H9 (cell line): Measurements from ENCODE around the gene KLC1. TPM values are rescaled to one million over a fixed set of nuclear protein-coding genes. Genes with fewer than 3 reads are reported as not detected.

Experiments used
- DNase-seq: peaks from one replicate; pipeline ENCODE4 v3.0.0-alpha.2; 2017
- H2AFZ ChIP-seq: one replicate; pipeline ENCODE4 v1.6.1; 2013; ENCODE audit warnings: mild to moderate bottlenecking, low read length, control low read depth, moderate library complexity
- H2AK5ac ChIP-seq: 2 replicates; pipeline ENCODE4 v1.6.1; 2013; ENCODE audit warnings: low read length, control low read depth, mixed read lengths; ENCODE audit not compliant: insufficient read length
- H2BK120ac ChIP-seq: one replicate; pipeline ENCODE4 v1.6.1; 2013; ENCODE audit warnings: low read depth, mild to moderate bottlenecking, low read length, control low read depth, inconsistent platforms; ENCODE audit not compliant: poor library complexity, severe bottlenecking
- H2BK12ac ChIP-seq: 2 replicates; pipeline ENCODE4 v1.6.1; 2013; ENCODE audit warnings: low read length, control low read depth, mixed read lengths, low read depth; ENCODE audit not compliant: insufficient read length
- H2BK15ac ChIP-seq: 2 replicates; pipeline ENCODE4 v1.6.1; 2013; ENCODE audit warnings: low read depth, low read length, control low read depth
- H2BK20ac ChIP-seq: one replicate; pipeline ENCODE4 v1.6.1; 2013; ENCODE audit warnings: low read depth, mild to moderate bottlenecking, low read length, control low read depth, inconsistent platforms; ENCODE audit not compliant: poor library complexity, severe bottlenecking
- H2BK5ac ChIP-seq: 2 replicates; pipeline ENCODE4 v1.6.1; 2013; ENCODE audit warnings: low read length, control low read depth, mixed read lengths; ENCODE audit not compliant: insufficient read length
- H3K14ac ChIP-seq: 2 replicates; pipeline ENCODE4 v1.6.1; 2013; ENCODE audit warnings: low read length, control low read depth; ENCODE audit not compliant: insufficient read depth
- H3K18ac ChIP-seq: 2 replicates; pipeline ENCODE4 v1.6.1; 2013; ENCODE audit warnings: low read depth, mild to moderate bottlenecking, mixed read lengths, low read length, control low read depth; ENCODE audit not compliant: insufficient read length
- H3K23ac ChIP-seq: 2 replicates; pipeline ENCODE4 v1.6.1; 2013; ENCODE audit warnings: low read length, control low read depth, mixed read lengths, low read depth; ENCODE audit not compliant: insufficient read length
- H3K23me2 ChIP-seq: 2 replicates; pipeline ENCODE4 v1.6.1; 2013; ENCODE audit warnings: low read depth, mild to moderate bottlenecking, mixed read lengths, low read length, control low read depth; ENCODE audit not compliant: insufficient read length, poor library complexity, severe bottlenecking
- H3K27ac ChIP-seq: 2 replicates; pipeline ENCODE4 v1.5.1; 2013; ENCODE audit warnings: low read length, control low read depth, mixed read lengths, low read depth; ENCODE audit not compliant: insufficient read length
- H3K27me3 ChIP-seq: 2 replicates; pipeline ENCODE4 v1.6.1; 2013; ENCODE audit warnings: low read length, control low read depth, inconsistent platforms; ENCODE audit not compliant: insufficient read depth
- H3K4ac ChIP-seq: 2 replicates; pipeline ENCODE4 v1.6.1; 2013; ENCODE audit warnings: low read depth, mild to moderate bottlenecking, control low read depth, inconsistent platforms, low read length, moderate library complexity
- H3K4me1 ChIP-seq: 2 replicates; pipeline ENCODE4 v1.6.1; 2013; ENCODE audit warnings: low read length, control low read depth, inconsistent platforms; ENCODE audit not compliant: insufficient read depth
- H3K4me2 ChIP-seq: 2 replicates; pipeline ENCODE4 v1.6.1; 2013; ENCODE audit warnings: low read length, control low read depth, mixed read lengths; ENCODE audit not compliant: insufficient read length, insufficient read depth
- H3K56ac ChIP-seq: 2 replicates; pipeline ENCODE4 v1.6.1; 2013; ENCODE audit warnings: low read depth, mild to moderate bottlenecking, mixed read lengths, low read length, control low read depth; ENCODE audit not compliant: insufficient read length
- H3K79me1 ChIP-seq: 2 replicates; pipeline ENCODE4 v1.6.1; 2013; ENCODE audit warnings: low read depth, mild to moderate bottlenecking, moderate library complexity, low read length, control low read depth, inconsistent platforms; ENCODE audit not compliant: insufficient read depth, poor library complexity, severe bottlenecking
- H3K79me2 ChIP-seq: 2 replicates; pipeline ENCODE4 v1.6.1; 2013; ENCODE audit warnings: low read length, control low read depth, inconsistent platforms; ENCODE audit not compliant: insufficient read depth
- H3K9ac ChIP-seq: 2 replicates; pipeline ENCODE4 v1.6.1; 2013; ENCODE audit warnings: low read length, control low read depth, mixed read lengths; ENCODE audit not compliant: insufficient read length; ENCODE audit errors: extremely low read depth
- H3K9me3 ChIP-seq: one replicate; pipeline ENCODE4 v1.6.1; 2013; ENCODE audit warnings: low read depth, low read length, inconsistent platforms; ENCODE audit not compliant: control insufficient read depth
- H3T11ph ChIP-seq: one replicate; pipeline ENCODE4 v1.6.1; 2013; ENCODE audit warnings: mild to moderate bottlenecking, low read length, control low read depth, inconsistent platforms
- H4K20me1 ChIP-seq: one replicate; pipeline ENCODE4 v1.6.1; 2013; ENCODE audit not compliant: control insufficient read depth, insufficient read length, insufficient read depth
- H4K5ac ChIP-seq: 2 replicates; pipeline ENCODE4 v1.6.1; 2013; ENCODE audit warnings: low read depth, mild to moderate bottlenecking, mixed read lengths, low read length, control low read depth; ENCODE audit not compliant: insufficient read length
- H4K8ac ChIP-seq: replicated peaks from 2 replicates; pipeline ENCODE4 v1.6.1; 2013; ENCODE audit warnings: low read length, control low read depth, mixed read lengths, low read depth; ENCODE audit not compliant: insufficient read length
- H4K91ac ChIP-seq: 2 replicates; pipeline ENCODE4 v1.6.1; 2013; ENCODE audit warnings: low read depth, mild to moderate bottlenecking, moderate library complexity, mixed read lengths, low read length, control low read depth; ENCODE audit not compliant: insufficient read length
- H3K27ac Mint-ChIP-seq, 3 experiments: 2 replicates in 2 of 3; 3 replicates in 1 of 3; pipeline ENCODE4 v1.8.0; 2020 to 2021; ENCODE audit warnings: mixed read lengths in 3 of 3, mild to moderate bottlenecking in 1 of 3, moderate library complexity in 1 of 3
- H3K27me3 Mint-ChIP-seq: 2 replicates; pipeline ENCODE4 v1.8.0; 2021; ENCODE audit warnings: low read depth, mild to moderate bottlenecking, moderate library complexity, mixed read lengths
- H3K36me3 Mint-ChIP-seq, 3 experiments: 2 replicates in 2 of 3; 3 replicates in 1 of 3; pipeline ENCODE4 v1.8.0; 2020 to 2021; ENCODE audit warnings: low read depth in 3 of 3, mixed read lengths in 3 of 3; ENCODE audit not compliant: insufficient read depth in 1 of 3
- H3K4me1 Mint-ChIP-seq, 2 experiments: 2 replicates each; pipeline ENCODE4 v1.8.0; 2020; ENCODE audit warnings: mixed read lengths in 2 of 2
- H3K4me3 Mint-ChIP-seq, 2 experiments: 2 replicates in 1 of 2; 3 replicates in 1 of 2; pipeline ENCODE4 v1.8.0; 2020 to 2021; ENCODE audit warnings: mild to moderate bottlenecking in 2 of 2, mixed read lengths in 2 of 2, moderate library complexity in 1 of 2
- H3K9me3 Mint-ChIP-seq, 2 experiments: 2 replicates in 1 of 2; 3 replicates in 1 of 2; pipeline ENCODE4 v1.8.0; 2020; ENCODE audit warnings: mild to moderate bottlenecking in 2 of 2, mixed read lengths in 2 of 2, moderate library complexity in 1 of 2
- WGBS: extraction: QIAGEN DNeasy Blood & Tissue Kit; methylation state at CpG from one replicate; pipeline ENCODE4 v1.1.7; 2013; ENCODE audit warnings: missing lambda C conversion rate, low lambda C conversion rate, mixed read lengths; ENCODE audit not compliant: insufficient read length; ENCODE audit errors: extremely low coverage; 5-methylcytosine and 5-hydroxymethylcytosine counted together
- total RNA-seq: library from RNA; stranded (reverse); gene quantifications from 2 replicates; pipeline ENCODE4 v1.2.1, GENCODE V29; 2021
- TF ChIP-seq, protein P1 (sequence below): fragments of 200-600 bp; sonication (generic); conservative IDR thresholded peaks from 3 replicates; pipeline ENCODE4 v1.8.0; 2021; ENCODE audit warnings: antibody characterized with exemption, mild to moderate bottlenecking

Gene KLC1
- total RNA-seq, 1 experiment from 2014 or later, result 143 TPM

DNA sequence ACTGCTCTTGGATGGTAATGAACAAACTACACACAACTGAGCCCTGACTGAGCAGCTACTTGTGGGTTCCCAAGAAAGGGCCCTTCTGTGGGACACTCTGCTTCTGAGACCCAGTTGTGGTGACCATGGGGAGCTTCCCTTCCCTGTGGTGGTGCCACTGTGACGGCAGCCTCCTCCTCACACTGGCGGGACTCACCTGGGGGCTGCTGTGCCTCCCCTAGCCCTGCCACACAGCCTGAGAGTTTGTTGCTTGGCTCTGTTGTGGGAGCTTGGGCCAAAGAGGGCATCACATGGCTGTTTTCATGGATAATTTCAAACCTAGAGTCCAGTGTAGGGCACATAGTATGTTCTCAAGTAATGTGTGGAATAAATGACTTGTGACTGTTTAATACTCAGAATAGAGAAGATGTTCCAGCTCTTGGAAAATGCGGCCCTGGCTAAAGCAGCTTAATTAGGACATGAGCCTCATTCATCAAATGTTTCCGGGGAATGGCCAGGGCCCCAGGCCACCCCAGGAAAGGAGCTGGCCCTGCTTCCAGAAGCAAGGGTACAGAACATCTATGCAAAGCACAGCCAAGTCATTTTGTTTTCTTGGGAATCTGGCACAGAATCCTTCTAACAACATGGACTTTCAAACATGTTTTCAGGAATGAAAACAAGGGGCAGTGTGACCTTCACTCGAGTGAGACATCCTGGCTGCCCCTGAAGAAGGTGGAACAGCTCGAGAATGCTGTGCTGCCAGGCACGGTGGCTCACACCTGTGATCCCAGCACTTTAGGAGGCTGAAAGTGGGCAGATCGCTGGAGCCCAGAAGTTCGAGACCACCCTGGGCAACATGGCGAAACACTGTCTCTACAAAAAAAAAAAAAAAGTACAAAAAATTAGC is 107.8 kb downstream of the KLC1 start:
- no peak for DNase-seq
- no peak overlapping the region for H2AFZ ChIP-seq
- no peak overlapping the region for H3T11ph ChIP-seq
- no peak overlapping the region for H3K23ac ChIP-seq
- no peak overlapping the region for H3K18ac ChIP-seq
- no peak overlapping the region for H2AK5ac ChIP-seq
- Mint-ChIP-seq H3K9me3 (no peaks in the 10 kb centered on the region), H3K27ac (peak overlapping the region in 1 of 3 experiments; percentile 53; a peak in 1 of 7 replicates), H3K4me3 (no peak overlapping the region), H3K36me3 (peaks cover 3 to 42% (median 22%) of the 10 kb centered on the region in 3 experiments), H3K27me3 (no peaks in the 10 kb centered on the region), H3K4me1 (peaks cover 11 to 12% of the 10 kb centered on the region in 2 experiments)
- H3K4ac ChIP-seq, result no peak overlapping the region
- no peaks in the 10 kb centered on the region for H3K9me3 ChIP-seq
- H4K5ac ChIP-seq, result no peak overlapping the region
- no peak overlapping the region for H3K9ac ChIP-seq
- H3K79me2 ChIP-seq, result no peaks in the 10 kb centered on the region
- no peak overlapping the region for H3K4me2 ChIP-seq
- H4K20me1 ChIP-seq, result peaks cover 3% of the 10 kb centered on the region
- no peak overlapping the region for H3K56ac ChIP-seq
- H2BK15ac ChIP-seq, result no peak overlapping the region
- peaks cover 2% of the 10 kb centered on the region; the same call in 1 of the 2 replicates for H3K4me1 ChIP-seq
- no peak overlapping the region for H2BK5ac ChIP-seq
- WGBS, result no CpG with 5 or more reads among the region's 10 CpGs
- H3K27me3 ChIP-seq, result no peaks in the 10 kb centered on the region
- no peak overlapping the region for H3K14ac ChIP-seq
- H4K8ac ChIP-seq, result no peak overlapping the region
- TF ChIP-seq, protein P1, sequence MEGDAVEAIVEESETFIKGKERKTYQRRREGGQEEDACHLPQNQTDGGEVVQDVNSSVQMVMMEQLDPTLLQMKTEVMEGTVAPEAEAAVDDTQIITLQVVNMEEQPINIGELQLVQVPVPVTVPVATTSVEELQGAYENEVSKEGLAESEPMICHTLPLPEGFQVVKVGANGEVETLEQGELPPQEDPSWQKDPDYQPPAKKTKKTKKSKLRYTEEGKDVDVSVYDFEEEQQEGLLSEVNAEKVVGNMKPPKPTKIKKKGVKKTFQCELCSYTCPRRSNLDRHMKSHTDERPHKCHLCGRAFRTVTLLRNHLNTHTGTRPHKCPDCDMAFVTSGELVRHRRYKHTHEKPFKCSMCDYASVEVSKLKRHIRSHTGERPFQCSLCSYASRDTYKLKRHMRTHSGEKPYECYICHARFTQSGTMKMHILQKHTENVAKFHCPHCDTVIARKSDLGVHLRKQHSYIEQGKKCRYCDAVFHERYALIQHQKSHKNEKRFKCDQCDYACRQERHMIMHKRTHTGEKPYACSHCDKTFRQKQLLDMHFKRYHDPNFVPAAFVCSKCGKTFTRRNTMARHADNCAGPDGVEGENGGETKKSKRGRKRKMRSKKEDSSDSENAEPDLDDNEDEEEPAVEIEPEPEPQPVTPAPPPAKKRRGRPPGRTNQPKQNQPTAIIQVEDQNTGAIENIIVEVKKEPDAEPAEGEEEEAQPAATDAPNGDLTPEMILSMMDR, result no peak
- H2BK20ac ChIP-seq, result no peak overlapping the region
- H4K91ac ChIP-seq, result no peak overlapping the region
- no peaks in the 10 kb centered on the region for H3K23me2 ChIP-seq
- no peak overlapping the region for H2BK12ac ChIP-seq
- H3K27ac ChIP-seq, result no peak overlapping the region
- no peak overlapping the region for H2BK120ac ChIP-seq
- H3K79me1 ChIP-seq, result no peaks in the 10 kb centered on the region
